Measurements from ENCODE around the gene RRM2. TPM values are rescaled to one million over a fixed set of nuclear protein-coding genes. Genes with fewer than 3 reads are reported as not detected.
"Not testable (repeated sequence)": the region's sequence is repeated elsewhere in the genome, so short reads cannot be mapped to it uniquely, and the experiment has no call there.

Gene RRM2
- total RNA-seq, 1 donor from 2014 or later, result 17.3 TPM

DNA sequence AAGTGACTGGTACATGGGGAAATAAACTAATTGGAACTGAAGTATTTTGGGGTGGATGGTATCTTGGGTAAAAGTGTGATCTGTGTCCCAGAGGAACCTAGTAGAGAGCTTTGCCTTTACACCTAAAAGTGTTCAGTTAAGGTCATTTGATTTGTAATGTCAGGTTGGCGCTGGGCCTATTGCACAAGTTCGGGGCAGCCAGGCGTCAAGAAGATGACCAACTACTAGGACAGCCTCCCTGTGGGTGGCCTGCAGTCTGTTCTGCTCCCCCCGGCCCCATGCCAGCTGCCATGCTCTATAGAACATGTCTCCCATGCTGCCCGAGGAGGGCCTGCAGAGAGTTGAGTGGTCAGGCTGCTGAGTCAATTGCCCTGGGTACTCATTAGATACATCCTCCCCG is 10.1 kb downstream of the RRM2 start:
- no peak for DNase-seq

DNA sequence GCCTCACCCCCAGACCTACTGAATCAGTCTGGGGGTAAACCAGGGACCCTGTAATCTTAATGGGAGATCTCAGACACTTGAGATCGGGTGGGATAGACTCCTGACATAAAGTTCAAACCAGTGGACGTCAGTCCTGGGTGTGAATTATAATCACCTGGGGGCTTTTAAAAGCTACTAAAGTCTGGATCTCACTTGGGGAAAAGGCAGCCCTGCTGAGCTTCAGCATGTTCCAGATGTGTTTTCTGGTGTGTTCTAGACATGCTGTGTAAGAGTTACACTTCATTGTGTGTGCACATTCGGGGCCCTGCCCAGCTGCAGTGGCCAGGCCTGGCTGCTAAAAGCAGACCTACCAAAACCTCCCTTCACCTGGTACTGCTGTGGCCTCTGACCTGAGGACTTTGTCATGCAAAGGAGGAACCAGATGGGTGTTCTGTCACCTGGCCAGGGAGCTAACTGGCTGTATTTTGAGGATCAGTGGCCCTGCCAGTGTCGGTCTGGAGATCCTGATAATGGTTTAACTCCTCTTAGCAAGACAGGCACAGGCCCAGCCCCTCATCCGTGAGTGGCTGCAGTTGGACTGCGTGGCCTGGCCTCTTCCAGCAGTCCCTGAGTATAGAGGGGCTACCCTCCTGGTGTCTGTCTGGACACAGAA is 10.6 kb downstream of the RRM2 start:
- DNase-seq, result no peak

DNA sequence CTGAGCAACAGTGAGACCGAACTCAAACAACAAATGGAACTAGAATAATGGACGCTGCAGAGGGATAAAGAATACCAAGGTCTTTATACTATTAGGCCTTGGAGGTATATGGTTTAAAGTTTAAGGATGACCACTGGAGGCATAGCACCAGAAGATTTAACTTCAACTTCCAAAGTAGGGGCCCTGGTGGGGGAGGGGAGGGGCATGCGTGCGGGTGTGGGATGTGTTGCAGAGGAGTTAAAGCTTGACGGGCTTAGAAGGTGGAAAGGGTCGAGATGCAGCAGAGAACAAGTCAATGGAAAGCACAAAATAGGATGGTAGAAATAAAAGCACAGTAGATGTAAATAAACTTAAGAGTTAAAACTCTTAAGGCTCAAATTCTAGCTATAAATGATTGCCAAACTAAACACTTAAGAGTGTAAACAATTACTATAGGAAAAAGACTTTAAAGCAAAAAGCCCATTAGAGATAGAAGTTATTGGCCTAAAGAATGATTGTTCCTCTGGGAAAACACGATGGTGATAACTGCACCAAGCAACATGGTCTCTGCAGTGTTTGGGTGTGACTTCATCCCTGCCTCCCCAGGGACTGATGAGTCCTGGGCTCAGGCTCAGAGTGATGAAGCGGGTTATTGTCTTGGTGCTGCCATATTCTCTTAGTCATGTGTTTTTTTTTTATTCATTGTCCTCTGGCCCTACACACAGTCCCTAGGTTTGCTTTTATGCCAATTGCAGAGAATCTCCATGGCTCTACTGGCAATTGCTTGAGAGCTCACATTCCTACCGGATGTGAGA is 13.0 kb downstream of the RRM2 start:
- DNase-seq, result no peak

DNA sequence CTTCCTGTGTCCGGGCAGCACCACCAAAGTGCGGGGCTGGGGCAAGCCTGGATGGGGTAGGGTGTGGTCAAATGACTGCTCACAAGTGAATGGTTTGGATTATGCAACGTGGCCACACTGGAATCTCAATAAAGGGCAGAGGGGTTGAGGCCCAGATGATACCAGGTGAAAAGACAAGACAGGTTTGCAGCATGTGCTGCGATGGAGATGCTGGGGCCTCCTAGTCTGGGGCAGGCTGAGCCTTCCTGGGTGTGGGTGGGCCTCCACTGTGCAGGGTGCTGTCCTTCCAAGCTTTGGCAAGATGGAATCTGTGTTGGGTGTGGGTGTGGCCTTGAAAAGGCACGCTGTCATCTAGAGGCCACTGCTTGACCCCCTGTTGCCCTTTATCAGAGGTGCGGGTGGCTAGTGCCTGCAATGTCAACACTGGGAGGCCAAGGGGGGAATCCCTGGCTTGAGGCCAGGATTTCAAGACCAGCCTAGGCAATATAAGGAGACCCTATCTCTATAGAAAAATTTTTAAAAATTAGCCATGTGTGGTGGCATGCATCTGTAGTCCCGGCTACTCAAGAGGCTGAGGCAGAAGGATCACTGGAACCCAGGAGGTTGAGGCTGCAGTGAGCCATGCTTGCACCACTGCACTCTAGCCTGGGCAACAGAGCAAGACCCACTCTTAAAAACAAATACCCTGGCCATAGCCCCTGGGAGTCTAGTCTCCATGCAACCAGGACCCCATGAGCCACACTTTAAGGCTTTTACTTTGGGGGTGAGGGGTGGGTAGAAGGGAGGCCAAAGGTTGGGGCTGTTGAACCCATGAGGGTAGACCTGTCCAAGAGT is 13.8 kb downstream of the RRM2 start:
- no peak for DNase-seq

DNA sequence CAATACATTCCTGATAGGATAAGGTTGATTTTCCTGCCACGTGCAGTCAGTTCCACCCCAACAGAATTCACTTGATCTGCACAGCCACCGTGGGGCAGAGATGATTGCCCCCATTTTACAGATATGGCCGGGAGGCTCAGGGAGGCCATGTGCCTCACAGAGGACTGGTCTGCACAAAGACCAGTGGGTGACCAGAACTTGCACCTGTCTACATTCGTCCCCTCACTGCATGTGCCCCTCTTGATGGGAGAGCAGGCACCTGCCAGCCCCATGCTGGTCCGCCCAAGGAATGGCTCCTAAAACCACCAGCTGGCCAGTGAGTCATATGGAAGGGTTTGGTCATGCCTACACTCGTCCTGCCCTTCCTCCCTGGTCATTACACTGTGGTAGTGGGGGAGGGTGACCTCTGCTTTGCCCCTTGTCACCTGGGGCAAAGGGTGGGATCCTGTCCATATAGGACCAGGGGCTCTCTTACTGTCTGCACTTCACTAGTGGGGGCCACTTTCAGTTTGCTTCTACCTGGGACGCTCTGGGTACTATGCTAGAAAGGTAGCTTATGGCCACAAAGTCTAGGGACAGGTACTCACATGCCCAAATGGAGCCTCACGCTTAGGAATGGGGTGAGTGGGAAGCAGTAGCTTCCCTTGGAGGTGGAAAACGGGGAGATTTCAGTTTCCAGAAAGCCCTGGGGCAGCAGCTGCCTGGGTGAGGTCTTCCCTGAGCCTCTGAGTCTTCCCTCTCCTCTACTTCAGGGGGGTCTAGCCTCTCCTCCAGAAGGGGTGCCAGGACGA is 14.7 kb downstream of the RRM2 start:
- no peak for DNase-seq

DNA sequence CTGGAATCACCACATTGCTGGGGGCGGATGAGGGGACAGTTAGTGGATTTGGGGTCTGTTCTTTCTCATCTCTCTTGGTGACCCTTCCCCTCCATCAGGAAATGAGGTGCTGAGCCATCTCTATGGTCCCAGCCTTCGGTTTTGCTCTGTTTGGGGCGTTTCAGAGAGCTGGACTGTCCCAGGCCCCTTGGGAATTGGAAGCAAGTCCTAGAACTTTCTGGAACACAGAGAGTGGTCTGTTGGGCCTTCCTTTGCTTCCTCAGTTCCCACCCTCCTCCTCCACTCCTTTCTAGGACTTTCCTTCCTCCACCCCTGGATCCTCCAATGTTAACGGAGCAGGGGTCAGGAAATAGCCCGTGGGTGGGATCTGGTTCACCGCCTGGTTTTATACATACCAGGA is 17.0 kb downstream of the RRM2 start:
- DNase-seq, result no peak

DNA sequence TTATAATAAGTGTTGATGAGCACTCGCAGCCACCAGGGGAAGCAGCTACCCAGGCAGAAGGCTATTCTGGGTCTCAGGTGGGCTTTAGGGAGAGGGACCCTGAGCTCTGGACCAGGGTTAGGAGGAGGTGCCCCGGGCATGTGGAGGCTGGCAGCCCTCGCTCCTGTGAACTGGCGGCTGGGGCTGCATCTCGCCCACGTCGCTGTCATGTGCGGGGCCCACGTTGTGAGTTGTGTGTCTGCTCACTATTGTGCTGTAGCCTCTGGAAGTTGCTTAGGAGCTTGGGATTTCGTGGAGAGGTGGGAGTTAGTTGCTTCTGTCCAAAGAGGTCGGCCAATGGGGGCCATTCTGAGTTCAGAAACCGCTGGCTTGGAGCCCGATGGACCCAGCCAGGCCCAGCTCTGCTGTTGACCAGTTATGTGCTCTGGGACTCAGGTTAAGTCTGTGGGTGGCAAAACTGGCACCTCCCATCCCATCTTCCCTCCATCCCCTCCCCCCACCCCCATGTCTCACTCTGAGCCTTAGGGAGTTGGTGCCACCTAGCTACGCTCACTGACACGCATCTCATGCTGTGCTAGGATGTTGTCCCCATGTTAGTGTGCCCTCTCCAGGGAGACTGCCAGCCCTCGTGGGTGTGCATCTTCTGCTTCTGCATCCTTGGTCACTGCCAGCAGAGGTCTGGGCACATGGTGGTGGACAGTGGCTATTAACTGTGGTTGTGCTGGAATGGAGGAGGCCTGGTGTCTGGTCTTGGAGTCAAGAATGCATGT is 18.5 kb downstream of the RRM2 start:
- DNase-seq, result no peak

DNA sequence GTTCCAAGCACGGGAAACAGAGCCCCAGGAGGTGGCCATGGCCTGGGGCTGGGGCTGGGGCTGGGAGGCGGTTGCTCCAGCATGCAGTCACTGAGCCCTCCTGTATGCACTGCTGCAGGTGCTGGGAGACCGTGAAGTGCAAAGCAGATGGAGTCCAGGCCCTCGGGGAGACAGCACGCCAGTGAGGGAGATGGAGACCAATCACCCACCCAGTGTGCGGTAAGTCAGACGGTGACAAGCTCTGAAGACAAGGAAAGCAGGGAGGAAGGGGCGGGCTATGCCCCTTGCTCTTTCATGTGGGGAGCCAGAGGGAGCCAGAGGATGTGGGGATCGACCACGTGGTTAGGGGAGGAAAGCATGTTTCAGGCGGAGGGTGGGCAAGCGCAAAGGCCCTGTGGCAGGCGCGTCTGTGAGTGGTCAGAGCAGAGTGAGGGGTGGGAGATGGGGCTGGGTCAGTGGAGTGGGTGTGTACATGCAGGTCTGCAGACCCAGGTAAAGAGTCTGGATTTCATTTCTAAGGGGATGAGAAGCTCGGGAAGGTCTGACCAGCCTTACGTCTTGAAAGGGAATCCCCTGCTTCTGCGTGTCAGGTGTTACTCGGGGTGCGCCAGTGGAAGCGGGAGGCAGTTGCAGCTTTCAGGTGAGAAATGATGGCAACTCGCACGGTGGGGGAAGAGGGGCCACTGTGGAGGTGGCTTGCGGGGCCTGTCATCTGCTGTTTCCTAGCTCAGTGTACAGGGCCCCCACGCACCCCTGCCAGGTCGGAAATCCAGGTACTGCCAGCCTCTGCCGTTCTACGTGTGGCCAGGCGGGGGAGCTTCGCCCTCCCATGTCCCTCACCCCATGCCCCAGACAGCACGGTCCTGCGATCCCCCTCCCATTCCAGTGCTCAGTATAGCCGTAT is 19.4 kb downstream of the RRM2 start:
- DNase-seq, result no peak

DNA sequence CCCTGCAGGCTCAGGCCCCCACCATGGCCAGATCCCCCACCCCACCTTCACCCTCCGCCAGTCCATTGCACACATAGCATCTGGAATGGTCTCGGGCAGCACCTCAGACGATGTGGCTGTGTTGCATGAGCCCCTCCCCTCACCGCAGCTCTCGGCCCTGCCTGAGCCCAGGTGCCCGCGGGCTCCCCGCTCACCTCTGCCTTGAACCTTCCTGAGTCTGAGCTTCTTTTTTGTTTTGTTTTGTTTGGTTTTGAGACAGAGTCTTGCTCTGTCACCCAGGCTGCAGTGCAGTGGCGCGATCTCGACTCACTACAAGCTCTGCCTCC is 20.1 kb downstream of the RRM2 start:
- DNase-seq, result no peak

DNA sequence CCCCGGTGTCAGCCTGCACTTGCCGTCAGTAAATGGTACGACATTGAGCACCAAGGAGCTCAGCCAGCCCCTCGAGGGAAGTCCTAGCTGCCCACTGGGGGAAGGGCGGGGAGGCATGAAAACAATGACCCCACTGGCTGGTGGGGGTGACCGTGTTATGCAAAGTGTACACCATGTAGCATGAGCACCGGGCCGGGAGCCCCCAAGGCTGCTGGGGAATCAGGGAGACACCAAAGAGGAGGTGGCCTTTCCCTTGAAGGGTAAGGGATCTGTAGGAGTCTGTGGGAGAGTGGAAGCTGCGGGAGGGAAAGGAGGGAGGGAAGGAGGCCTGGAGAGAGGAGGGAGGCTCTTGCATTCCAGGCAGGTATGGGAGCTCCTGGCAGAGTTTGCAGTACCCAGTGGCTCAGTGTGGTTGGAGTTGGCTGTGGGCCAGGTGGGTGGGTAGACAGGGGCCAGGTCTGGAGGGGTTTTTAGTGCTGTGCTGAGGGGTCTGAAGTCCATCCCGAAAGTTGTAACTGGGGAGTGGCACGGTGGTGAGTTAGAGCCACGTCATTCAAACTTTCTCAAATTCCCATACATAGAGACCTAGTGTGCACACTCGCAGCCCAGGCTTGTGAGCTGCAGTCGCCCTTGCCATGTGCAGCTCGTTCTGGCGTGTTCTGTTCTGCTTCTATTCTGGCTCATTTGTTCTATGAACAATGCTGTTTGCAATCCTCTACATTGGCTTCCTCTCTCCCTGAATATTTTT is 22.4 kb downstream of the RRM2 start:
- no peak for DNase-seq

DNA sequence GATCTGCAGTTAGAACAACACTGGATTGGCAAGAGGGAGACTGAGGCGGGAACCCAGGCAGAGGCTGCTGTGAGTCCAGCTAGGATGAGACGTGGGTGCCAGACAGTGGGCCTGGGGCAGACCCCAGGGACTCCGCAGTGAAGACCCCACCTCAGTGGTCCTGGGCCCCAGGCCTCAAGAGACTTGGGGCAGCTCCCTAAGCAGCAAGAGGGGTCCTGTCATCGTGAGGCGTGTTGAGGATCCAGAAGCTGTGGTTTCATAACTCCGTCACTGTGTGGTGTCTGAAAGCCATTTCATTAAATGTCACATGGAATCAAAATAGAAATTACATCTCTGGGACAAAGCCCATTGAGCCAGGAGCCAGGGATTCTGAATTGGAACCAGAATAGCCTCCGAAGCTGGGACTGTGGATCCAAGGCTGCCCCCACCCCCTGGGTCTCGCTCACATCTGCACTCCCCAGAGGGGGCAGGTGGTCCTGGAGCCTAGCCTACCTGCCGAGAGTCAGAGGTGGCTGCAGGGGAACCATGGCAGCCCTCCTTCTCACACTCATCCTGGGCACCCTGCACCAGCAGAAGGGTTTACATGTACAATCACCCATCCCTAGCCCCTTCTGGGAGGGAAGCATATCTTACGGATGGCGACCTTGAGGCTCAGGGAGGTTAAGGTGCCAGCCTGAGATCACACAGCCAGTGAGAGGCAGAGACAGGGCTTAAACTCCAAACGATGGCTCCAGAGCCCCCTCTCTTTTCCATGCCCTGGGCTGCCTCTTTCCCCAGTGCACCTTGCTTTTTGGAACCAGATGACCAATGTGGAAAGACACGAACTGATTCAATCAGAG is 23.2 kb downstream of the RRM2 start:
- DNase-seq, result no peak

DNA sequence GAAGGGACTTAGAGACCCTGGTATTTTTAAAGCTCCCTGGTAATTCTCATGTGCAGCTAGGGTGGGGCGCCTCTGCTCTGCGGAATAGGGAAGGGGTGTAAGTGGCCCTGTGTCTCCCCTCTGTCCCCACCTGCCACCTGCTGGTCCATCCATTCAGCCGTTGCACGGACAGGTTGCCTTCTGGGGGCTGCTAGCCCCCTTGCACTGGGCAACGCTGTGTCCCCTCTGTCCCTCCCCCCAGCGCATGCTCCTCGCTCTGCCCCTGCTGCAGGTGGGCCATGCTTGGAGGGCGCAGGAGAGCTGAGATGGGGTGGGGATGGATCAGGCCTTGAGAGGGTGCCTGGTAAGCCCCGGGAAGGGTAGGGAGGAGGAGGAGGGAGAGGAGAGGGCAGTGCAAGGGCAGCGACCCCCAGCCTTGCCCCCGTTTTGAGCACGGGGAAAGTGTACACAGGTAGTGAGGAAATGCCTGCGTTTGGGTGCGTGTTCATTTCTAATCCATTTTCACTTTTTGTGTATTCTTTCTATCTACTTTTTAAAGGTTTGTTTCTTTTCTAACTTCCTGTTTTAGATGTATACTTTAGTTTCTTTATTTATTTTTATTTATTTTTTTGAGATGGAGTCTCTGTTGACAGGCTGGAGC is 23.9 kb downstream of the RRM2 start:
- DNase-seq, result no peak

DNA sequence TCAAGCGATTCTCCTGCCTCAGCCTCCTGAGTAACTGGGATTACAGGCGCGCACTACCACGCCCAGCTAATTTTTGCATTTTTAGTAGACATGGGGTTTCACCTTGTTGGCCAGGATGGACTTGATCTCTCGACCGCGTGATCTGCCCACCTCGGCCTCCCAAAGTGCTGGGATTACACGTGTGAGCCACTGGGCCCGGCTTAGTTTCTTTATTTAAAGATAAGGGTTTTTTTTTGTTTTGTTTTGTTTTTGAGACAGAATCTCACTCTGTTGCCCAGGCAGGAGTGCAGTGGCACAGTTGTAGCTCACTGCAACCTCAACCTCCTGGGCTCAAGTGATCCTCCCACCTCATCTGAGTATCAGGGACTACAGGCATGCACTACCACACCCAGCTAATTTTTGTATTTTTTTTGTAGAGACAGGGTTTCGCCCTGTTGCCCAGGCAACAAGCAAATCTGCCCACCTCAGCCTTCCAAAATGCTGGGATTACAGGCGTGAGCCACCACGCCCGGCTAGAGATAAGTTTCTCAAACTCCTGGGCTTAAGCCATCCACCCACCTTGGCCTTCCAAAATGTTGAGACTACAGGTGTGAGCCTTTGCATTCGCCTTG is 24.6 kb downstream of the RRM2 start:
- not testable (repeated sequence) for DNase-seq

DNA sequence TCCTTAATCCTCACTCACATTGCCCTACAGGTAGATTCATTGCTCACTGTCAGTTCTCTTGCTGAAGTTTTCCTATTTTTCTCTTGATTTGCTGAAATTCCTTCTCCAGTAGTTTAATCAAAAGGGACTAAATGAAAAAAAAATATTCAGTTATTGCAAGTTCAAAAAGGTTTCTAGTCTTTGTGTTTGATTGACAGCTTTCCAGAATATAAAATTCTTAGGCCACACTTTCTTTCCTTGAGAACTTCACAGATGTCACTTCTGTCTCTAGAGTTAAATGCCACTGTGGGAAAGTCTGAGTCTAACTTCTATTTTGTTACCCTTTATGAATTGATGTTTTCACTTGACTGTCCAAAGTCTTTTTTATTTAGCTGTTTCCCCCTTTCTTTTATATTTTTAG is 25.7 kb downstream of the RRM2 start:
- DNase-seq, result no peak

DNA sequence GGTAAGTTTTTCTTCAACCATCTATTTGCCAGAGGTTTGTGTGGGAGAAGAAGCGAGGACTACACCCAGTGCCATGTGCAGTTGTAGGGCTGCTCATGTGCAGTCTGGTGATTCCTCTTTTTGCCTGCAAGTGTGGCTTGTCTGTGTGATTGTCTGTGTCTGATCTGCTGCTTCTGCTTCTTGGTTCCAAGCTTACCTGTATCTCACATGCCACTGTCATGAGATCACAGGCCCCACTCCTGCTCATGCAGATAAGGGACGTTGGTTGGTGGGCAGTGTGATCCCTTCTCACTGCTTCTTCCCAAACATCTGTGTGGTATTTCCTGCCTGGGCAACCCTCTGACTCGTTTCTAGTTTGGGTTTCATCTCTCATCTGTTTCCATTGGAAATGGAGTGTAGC is 27.1 kb downstream of the RRM2 start:
- no peak for DNase-seq

DNA sequence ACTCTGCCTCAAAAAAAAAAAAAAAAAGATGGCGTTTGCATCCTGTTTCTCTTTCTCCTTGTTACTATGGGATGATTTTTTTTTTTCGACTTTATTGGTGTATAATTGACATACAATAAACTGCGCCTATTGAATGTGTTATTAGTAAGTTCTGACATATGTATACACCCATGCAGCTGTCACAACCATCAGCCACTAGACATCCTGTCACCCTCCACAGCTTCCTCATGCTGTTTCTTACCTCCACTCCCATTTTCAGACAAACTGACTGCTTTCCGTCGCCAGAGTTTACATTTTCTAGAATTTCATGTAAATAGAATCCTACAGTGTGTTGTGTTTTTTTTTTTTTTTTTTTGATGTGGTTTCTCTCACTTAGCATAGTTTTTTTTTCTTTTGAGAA is 27.9 kb downstream of the RRM2 start:
- no peak for DNase-seq

DNA sequence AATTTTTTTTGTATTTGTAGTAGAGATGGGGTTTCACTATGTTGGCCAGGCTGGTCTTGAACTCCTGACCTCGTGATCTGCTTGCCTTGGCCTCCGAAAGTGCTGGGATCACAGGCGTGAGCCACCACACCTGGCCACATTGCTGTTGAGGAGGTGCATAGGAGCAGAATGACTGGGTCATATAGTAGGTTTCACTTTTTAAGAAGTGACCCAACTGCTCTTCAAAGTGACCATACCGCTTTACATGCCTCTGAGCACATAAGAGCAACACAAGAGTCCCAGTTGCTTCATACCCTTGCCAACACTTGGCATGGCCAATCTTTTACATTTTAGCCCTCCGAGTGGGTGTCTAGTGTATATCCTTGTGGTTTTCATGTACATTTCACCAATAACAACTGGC is 28.9 kb downstream of the RRM2 start:
- DNase-seq, result no peak

DNA sequence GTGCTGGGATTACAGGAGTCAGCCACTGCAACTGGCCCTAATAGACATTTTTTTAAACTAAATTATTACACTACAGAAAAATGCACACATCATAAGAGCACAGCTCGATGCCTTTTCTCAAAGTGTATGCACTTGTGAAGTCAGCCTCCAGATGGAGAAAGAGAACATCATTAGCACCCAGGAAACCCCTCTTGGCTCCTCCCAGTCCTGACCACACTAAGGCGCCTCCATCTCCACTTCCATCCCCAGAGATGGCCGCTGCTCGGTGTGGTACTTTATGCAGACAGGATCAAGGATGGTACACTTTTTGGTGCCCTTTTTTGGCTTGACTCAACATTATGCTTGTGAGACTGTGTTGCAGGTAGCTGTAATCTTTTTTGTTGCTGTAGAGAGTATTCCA is 34.8 kb downstream of the RRM2 start:
- no peak for DNase-seq

Measured in skin of body (tissue), 2 donors.